HG03558 (cell line): ENCODE measurements around the gene SLCO3A1.
A peak's percentile ranks its signal among the peaks of the same experiment; 100 is the strongest.

Experiments
- ATAC-seq: cut with Tn5 transposase; IDR thresholded peaks from one replicate; pipeline ENCODE4 v1.9.1; 2021; ENCODE audit warnings: moderate number of reproducible peaks; ENCODE audit not compliant: unreplicated experiment; ENCODE audit errors: extremely low read depth

The SLCO3A1 gene

GRCh38 chr15:91853511-91853947, at the start of gene SLCO3A1:
SLCO3A1 (plus strand) TSS chr15:91853708.
- ATAC-seq, result peak; percentile 8

- ATAC-seq, result no peak
These were observed 46.4 kb upstream of the SLCO3A1 start for GRCh38 chr15:91807122-91807521.

DNA sequence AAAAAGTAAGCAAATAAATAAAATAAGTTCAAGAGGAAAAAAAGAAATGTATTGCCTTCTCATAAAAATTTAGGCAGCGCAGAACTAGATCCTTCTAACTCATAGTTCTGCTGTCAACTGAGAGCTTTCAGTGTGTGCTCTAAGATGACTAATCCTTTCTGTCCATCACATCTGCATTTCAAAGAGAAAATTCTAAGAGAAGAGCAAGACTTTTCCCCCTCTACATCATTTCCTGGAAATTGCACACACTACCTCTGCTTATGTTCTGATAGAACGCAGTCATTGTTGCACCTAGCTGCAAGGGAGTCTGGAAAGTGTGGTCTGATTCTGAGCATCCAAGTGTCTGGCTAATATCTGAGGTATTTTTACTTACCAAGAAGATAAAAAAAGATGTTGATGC, 39.6 kb upstream of the SLCO3A1 start:
- no peak for ATAC-seq

DNA sequence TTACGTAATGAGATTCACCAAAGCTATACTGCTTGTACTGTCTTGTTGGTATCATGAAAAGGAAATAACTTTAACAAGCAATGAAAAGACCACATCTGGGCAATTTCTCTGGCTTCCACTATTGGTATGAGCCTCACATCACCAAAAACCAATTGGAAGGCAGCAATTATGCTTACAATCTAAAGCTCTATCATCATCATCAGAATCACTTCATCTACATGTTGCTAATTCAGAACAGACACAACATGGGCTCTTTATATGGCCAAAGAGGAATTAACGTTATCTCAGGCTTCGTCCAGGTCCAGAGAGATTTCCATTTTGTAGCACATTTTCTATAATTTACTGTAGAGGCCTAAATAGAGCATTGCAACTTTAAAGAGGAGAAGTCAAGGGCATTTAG, 36.6 kb upstream of the SLCO3A1 start:
- ATAC-seq, result no peak

DNA sequence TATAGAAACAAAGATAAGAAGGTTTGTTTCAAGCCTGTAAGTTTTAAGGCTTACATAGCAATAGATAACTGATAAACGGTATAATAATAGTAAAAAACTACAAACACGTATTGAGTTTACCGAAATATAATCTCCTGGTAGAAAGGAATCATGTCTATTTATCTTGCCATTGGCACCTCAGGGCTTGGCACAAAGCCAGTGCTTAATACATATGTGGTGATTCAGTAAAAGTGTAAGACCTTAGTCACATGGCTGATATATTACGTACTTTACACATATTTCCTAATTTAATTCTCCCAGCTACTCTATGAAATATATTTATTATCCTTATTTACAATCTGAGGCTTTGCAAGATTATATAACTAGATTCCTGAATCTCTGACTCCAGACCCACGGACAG, 32.0 kb upstream of the SLCO3A1 start:
- ATAC-seq, result no peak

- ATAC-seq, result no peak
These were observed 29.3 kb upstream of the SLCO3A1 start for GRCh38 chr15:91824256-91824655.

DNA sequence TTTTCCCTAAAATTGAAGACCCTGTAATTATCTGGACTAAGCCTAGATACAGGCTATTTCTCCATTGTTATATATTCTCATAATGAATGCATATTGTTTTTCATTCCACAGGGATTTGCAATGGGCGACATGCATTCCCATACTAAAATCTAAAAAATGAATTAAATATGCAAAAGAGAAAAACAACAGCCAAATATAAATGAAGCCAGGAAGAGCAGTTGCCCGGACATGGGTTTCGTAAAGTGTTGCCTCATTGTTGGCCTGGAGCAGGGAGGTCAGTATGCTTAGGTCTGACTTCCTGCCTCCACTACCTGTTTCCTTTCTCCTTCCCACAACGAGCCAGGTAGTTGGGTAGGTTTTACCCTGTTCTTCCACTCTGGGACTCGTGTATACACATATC, 27.1 kb upstream of the SLCO3A1 start:
- ATAC-seq, result no peak

DNA sequence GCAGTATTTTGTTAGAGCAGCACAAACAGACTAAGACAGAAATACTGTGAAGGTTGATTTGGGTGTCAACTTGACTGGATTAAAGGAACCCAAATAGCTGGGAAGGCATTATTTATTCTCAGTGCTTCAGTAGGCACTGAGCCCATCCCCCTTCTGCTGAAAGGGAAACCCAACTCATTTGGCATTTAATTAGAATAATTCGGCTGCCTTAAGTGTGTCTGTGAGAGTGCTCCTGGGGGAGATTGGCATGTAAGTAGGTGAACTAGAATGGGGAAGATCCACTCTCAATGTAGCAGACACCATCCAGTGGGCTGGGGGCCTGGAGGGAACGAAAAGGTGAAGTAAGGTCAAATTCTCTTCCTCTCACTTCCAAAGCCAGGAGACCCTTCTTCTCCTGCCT, 20.5 kb upstream of the SLCO3A1 start:
- no peak for ATAC-seq

DNA sequence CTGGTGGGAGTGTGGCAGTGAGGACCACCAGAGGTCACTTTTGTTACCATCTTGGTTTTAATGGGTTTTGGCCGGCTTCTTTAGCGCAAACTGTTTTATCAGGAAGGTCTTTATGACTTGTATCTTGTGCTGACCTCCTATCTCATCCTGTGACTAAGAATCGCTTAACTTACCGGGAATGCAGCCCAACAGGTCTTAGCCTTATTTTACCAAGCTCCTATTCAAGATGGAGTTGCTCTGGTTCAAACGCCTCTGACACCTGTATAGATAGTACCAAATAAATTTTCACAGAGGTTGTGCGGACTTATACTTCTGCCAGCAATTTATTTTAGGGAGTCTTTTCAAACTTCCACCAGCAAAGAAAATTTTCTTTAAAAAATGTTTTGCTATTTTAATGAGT, 13.6 kb upstream of the SLCO3A1 start:
- ATAC-seq, result no peak

DNA sequence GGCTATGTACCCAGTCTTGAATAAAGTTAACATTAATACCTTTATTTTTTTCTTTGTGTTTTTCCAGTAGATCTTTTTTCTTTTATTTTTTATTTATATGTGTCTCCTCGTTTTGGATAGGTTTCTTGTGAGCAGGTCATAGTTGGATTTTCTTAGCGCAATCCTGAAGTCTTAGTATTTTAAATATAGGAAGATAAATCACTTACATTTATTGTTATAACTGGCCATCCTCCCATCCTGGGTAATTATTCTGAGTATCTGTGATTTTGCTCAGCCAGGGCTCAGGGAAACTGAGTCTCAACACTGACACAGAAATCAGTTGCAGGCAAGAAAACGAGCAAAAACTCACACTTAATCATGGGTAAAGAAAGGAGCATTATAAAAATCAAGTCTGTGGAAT, 11.6 kb upstream of the SLCO3A1 start:
- no peak for ATAC-seq

DNA sequence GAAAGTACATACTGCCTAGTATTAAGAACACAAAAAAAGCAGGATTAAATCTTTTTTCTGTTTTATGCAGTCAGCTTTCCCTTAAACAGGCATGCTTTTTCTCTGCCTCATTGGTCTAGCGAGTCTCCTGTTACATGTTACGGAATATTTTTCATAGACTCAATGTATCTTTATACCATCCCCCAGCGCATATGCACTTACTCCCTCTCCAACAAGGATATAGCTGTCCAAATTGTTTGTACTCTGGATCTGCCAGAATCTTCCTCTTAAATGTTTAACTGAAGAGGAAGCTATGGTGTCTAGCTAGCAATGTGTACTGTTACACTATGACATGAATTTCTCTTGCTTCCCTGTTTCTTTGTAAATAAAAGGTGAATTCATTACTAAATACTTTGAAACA, 9.2 kb upstream of the SLCO3A1 start:
- ATAC-seq, result no peak

- ATAC-seq, result no peak
These were observed 8.6 kb upstream of the SLCO3A1 start for GRCh38 chr15:91844928-91845327.

- ATAC-seq, result no peak
These were observed 7.8 kb upstream of the SLCO3A1 start for GRCh38 chr15:91845720-91846119.

GRCh38 chr15:91849180-91849579, 4.3 kb upstream of the SLCO3A1 start:
- no peak for ATAC-seq

- ATAC-seq, result no peak
These were observed 3.8 kb upstream of the SLCO3A1 start for GRCh38 chr15:91849749-91850161.

GRCh38 chr15:91852741-91853510, 582 bp upstream of the SLCO3A1 start:
- ATAC-seq, result peak; percentile 28

DNA sequence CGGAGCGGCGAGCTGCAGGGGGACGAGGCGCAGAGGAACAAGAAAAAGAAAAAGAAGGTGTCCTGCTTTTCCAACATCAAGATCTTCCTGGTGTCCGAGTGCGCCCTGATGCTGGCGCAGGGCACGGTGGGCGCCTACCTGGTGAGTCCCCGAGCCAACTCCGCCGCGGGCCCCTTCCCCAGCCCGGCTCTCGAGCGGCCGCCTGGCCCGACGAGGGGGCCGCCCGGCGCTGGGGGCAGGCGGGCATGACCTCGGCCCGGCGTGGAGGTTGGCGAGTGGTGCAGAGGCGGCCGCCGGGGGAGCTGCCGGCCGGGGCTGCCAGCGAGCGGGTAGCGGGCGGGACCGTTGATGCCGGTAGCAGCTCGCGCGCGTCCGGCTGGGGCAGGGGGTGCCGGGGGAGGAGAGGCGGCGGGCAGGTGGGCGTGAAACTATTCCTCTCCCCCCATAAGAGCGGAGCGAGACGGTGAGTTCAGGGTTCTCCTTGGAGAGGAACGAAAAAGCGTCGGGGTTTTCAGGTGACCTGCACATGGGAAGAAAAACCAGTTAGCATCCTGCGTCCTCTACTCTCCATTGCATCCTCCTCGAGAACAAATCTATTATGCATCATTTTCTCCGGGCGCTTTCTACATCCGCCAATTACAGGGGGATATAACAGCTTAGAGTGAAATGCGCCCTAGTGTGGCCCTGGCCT, 585 bp downstream of the SLCO3A1 start:
- no peak for ATAC-seq

GRCh38 chr15:91854639-91854990, 1.1 kb downstream of the SLCO3A1 start:
- no peak for ATAC-seq

GRCh38 chr15:91855241-91855640, 1.7 kb downstream of the SLCO3A1 start:
- ATAC-seq, result no peak

- ATAC-seq, result peak; percentile 28
These were observed 2.4 kb downstream of the SLCO3A1 start for GRCh38 chr15:91855684-91856489.

- no peak for ATAC-seq
These were observed 3.7 kb downstream of the SLCO3A1 start for GRCh38 chr15:91857224-91857585.
